ENCODE data around the gene PSG3.
"Not testable (repeated sequence)": the region's sequence is repeated elsewhere in the genome, so short reads cannot be mapped to it uniquely, and the experiment has no call there.

Gene PSG3

DNA sequence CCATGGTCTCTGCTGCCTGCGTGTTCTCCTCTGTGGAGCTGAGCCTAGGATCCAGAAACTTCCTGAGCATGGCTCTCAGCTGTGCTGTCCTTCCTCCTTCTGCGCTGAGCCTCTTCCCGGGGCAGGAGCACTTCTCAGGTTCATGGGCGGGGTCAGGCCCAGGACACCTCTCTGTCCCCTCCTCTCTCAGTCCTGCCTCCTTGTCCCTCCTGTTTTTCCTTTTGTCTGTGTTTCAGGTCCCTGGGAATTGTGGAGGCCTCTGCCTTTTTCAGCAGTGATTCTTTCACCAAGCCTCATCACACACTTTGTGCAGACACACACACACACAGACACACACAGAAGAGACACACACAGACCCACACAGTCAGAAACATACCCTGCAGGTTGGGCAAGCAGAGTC lies at the start of gene PSG3:
Gene PSG3 (minus strand): TSS at position 101 of the 400 bp plus-strand sequence. CDS start 97 bp downstream, at position 4.
- not testable (repeated sequence) for DNase-seq (ENCODE audit: low read depth, low spot score)

DNA sequence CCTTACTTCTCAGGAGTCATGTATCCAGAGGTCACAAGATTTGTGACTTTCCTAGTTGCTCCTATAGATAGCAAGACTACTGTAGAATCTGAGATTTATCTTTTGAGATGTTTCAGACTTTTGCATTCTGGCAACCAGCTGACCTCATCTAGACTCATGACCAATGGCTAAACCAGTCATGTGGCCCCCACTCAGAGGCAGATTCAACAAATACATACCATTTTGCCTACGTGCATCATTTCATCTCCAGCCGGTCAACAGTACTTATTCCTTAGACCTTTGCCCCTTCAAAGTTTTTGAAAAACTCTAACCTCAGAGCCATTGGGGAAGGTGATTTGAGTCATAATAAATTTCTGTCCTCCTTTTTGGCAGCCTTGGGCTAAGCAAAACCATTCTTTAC lies 48.5 kb upstream of the PSG3 start:
- not testable (repeated sequence) for DNase-seq (ENCODE audit: low read depth, low spot score)

DNA sequence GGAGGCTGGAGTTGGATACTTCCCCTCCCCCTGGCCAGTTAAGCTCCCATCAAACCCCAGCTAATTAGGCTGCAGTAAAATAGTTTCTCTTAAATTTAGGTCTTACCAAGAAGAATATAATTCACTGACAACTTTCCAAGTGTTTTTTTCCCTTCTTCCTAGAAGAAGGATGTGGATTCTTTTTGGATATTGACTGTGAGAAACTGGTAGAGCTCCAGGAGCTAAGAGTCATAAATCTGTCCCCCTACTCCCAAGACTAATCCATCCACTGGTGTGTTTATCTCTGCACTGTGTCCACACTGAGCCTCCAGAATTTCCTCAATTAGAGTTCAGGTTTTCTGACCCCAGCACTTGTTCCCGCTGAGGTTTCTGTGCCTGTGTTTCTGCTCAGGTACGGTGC lies 47.5 kb upstream of the PSG3 start:
- not testable (repeated sequence) for DNase-seq (ENCODE audit: low read depth, low spot score)

DNA sequence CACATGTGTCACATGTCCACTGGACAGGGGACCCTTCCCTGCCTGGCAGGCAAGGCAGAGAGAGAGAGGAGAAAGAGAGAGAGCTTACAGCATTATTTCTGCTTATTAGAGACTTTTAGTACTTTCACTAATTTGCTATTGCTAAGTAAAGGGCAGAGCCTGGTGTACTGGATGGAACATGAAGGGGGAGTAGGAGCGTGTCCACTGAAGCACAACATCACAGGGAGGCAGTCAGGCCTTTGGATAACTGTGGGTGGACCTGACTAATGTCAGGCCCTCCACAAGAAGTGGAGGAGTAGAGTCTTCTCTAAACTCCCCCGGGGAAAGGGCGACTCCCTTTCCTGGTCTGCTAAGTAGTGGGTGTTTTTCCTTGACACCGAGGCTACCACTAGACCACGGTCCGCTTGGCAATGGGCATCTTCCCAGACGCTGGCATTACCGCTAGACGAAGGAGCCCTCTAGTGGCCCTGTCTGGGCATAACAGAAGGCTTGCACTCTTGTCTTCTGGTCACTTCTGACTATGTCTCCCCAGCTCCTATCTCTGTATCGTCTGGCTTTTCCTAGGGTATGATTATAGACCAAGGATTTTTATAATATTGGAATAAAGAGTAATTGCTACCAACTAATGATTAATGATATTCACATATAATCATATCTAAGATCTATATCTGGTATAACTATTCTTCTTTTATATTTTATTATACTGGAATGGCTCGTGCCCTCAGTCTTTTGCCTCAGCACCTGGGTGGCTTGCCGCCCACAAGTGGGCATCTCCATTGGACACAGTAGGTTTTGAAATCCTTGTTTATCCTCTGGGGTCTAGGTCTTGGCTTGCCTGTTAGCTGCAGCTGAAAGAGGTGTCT lies 36.7 kb upstream of the PSG3 start:
- peak; percentile 29 for DNase-seq (ENCODE audit: low read depth, low spot score)

DNA sequence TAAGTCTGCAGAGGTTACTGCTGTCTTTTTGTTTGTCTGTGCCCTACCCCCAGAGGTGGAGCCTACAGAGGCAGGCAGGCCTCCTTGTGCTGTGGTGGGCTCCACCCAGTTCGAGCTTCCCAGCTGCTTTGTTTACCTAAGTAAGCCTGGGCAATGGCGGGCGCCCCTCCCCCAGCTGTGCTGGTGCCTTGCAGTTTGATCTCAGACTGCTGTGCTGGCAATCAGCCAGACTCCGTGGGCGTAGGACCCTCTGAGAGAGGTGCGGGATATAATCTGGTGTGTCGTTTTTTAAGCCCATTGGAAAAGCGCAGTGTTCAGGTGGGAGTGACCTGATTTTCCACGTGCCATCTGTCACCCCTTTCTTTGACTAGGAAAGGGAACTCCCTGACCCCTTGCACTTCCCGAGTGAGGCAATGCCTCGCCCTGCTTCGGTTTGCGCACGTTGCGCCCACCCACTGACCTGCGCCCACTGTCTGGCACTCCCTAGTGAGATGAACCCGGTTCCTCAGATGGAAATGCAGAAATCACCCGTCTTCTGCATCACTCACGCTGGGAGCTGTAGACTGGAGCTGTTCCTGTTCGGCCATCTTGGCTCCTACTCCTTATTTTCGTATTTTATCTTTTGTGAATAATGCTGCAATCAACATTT lies 34.4 kb upstream of the PSG3 start:
- not testable (repeated sequence) for DNase-seq (ENCODE audit: low read depth, low spot score)

DNA sequence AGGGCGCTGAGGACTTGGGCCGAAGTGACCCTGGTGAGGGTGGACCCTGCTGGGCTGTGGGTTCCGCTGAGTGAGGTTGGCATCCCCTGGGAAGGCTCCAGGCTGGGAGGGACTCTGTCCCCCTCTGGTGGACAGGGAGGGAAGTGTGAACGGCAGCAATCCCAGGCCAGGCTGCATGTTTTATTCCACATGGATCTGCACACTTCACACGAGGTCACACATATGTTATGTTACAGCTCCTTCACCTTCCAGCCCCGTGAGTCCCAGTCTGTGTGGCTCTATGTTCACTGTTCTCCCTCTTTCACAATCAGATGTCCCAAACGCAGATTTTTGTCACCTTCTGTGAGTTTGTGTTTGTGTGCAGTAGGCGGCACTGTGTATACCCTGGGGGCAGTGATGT lies 27.0 kb upstream of the PSG3 start:
- not testable (repeated sequence) for DNase-seq (ENCODE audit: low read depth, low spot score)

DNA sequence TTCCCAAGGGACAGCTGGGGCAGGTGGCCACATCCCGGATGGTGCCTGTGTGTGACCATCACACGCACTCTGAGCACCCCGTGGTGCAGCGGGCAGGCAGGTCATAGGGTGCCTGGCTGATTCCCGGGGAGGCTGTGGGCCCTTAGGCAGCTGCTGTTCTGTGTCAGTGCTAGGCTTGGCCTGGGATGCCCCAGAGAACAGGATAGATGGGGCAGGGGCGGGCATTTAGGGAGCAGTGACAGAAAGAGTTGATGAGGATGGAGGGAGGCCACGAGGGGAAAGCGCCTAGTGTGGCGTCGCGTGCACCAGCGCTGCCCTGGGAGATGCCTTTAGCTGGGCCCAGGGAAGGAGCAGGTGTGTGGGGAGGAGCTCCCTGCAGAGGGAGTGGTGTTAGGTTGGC lies 26.6 kb upstream of the PSG3 start:
- not testable (repeated sequence) for DNase-seq (ENCODE audit: low read depth, low spot score)

DNA sequence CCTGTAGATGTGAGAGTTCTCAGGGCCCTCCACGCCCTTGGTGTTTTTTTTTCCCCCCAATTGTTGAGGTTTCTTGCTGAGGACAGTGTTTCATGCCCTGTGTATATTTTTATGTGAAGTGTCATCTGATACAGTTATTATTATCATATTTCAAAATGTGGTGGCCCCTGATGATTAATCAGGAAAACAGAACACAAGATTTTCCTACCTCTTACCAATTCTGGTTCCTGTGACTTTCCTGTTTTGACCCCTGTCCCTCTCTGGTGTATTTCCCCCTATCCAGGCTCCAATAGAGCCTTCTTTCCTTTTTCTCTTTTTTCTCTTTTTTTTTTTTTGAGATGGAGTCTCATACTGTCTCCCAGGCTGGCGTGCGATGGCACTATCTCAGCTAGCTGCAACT lies 24.6 kb upstream of the PSG3 start:
- DNase-seq (ENCODE audit: low read depth, low spot score), result no peak

DNA sequence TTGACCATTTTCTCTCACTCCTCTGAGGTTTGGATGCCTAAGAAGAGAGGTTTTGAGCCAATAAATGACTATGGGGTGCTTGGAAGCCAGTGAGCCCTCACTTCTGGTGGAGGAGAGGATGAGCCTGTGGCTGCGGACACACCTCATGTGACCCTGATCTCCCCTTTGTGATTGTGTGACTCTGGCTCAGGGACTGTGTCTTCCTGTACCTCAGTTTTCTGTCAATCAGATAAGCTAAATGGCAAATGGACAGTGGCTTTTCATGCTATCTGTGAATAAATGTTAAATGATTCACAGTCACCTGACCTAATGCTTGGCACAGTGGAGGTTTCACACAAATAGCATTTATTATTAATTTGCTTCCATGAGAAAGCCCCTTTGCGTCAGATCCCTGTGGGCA lies 22.5 kb upstream of the PSG3 start:
- DNase-seq (ENCODE audit: low read depth, low spot score), result no peak

DNA sequence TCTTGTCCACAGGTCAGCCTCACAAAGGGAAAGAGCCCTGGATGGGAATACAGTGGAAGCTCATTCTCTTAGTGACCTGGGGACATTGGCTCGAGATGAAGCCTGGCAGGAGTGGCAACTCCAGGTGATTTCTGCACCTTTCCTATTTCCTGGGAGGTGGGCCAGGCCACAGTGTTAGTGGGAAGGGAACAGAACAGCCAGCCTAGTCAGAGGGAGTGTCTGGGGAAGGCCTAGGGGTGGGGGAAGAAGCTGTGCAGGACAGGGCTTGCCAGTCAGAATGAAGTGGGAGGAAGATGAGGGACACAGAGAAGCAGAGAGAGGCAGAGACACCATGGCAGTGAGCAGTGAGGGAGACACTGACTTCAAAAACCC lies 21.6 kb upstream of the PSG3 start:
- DNase-seq (ENCODE audit: low read depth, low spot score), result not testable (repeated sequence)

DNA sequence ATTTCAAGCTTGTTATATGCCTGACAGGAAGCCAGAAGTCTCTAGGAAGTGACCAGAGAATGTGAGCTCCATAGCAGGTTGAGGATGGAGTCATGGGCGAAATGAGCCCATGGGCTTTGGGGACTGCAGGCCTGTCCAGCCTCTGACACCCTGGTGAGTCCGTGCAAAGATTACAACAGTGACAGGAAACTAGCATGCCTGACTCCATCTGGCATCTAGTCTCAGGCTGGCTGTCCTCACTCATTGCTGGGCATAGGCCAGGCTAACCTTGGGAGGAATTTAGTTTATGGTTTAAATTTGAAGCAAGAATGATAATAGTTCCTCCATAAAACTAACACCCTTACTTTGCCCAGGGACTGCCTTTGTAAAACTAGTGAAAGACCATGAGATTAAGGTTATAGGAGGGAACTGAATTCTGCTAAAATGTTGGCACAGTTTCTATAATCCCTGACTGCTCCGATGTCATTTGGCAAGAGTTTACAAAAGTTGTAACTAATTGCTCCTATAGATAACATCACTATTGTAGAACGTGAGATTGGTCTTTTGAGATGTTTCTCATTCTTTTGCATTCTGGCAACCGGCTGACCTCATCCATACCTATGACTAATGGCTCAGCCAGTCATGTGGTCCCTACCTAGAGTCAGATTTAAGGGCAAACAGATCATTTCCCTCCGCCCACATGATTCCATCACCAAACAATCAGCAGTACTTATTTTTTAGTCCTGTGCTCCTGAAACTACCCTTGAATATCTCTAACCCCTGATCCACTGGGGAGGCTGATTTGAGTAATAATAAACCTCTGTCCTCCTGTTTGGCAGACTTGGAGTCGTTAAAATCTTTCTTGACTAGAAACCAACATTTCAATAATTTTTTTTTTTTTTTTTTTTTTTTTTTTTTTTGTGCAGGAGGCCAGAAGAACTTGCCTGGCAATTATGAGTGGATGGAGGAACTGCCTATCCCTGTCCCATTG lies 21.0 kb upstream of the PSG3 start:
- DNase-seq (ENCODE audit: low read depth, low spot score), result not testable (repeated sequence)

DNA sequence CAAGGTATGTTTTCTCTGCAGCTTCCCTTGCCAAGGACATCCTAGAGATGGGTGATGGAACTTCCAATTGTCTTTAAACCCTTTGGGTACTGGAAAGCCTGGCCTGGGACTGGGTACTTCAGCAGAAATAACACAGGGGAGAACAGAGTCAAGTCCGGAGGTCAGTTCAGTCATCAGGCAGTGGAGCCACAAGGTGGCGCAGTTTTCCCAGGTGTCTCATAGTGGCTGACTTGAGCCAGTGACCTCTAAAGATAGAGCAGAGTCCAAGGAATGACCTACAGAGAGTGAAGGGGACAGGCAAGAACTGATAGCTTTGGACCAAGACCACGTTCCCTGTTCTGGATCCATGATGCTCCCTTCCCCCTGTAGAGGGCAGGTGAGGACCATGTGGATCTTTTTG lies 18.4 kb upstream of the PSG3 start:
- not testable (repeated sequence) for DNase-seq (ENCODE audit: low read depth, low spot score)

DNA sequence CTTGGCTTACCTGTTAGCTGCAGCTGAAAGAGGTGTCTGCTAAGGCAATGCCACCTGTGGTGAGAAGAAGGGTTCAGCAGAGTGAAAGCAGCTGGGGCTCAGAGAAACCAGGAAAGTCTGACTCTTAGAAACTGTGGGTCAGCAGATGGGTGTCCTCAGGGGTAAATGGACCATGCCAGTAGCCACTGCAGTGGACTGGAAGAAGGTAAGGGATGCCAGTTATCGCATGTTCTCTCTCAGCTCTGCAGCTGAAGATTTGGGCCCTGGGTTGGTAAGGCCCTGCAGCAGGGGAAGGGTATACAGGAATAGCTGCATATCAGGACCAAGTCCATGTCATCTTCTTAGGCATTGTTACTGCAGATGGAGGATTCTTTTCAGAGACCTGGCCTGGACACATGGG lies 12.0 kb upstream of the PSG3 start:
- not testable (repeated sequence) for DNase-seq (ENCODE audit: low read depth, low spot score)

DNA sequence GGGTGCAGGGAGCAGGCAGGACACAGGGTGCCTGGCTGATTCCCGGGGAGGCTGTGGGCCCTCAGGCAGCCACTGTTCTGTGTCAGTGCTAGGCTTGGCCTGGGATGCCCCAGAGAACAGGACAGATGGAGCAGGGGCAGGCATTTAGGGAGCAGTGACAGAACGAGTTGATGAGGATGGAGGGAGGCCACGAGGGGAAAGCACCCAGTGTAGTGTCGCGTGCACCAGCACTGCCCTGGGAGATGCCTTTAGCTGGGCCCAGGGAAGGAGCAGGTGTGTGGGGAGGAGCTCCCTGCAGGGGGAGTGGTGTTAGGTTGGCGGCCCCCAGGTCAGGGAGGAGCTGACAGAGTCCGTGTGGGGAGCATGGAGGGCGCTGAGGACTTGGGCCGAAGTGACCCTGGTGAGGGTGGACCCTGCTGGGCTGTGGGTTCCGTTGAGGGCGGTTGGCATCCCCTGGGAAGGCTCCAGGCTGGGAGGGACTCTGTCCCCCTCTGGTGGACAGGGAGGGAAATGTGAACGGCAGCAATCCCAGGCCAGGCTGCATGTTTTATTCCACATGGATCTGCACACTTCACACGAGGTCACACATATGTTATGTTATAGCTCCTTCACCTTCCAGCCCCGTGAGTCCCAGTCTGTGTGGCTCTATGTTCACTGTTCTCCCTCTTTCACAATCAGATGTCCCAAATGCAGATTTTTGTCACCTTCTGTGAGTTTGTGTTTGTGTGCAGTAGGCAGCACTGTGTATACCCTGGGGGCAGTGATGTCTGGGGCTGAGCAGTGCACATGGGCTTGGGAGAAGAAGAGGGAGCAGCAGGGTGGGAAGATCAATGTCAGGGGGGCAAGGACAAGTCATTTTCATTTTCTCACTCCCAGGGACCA lies 1.7 kb upstream of the PSG3 start:
- DNase-seq (ENCODE audit: low read depth, low spot score), result not testable (repeated sequence)

DNA sequence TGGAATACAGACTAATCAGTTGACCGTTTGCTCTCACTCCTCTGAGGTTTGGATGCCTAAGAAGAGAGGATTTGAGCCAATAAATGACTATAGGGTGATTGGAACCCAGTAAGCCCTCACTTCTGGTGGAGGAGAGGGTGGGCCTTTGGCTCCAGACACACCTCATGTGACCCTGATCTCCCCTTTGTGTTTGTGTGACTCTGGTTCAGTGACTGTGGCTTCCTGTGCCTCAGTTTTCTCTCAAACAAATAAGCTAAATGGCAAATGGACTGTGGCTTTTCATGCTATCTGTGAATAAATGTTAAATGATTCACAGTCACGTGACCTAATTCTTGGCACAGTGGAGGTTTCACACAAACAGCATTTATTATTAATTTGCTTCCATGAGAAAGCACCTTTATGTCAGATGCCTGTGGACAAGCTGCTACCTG lies 2.7 kb downstream of the PSG3 start:
- not testable (repeated sequence) for DNase-seq (ENCODE audit: low read depth, low spot score)

DNA sequence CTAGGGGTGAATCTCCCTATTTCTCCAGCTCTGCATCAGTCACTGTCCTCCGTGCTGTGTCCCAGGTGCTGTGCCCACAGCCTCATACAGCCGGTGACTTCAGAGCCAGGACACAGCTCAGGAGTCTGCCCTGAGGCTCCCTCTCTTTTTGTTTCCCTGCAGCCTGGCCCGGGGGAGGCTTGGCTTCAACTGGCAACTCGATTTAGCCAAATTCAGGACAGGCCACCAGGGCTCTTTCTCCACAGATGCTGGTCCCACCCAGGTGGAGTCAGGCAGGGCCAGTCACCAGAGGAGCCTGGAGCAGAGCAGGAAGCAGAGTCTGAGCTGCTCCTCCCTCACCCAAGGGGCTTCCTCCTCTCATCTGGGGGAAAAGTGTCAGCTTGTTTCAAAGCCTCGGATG lies 11.9 kb downstream of the PSG3 start:
- not testable (repeated sequence) for DNase-seq (ENCODE audit: low read depth, low spot score)

DNA sequence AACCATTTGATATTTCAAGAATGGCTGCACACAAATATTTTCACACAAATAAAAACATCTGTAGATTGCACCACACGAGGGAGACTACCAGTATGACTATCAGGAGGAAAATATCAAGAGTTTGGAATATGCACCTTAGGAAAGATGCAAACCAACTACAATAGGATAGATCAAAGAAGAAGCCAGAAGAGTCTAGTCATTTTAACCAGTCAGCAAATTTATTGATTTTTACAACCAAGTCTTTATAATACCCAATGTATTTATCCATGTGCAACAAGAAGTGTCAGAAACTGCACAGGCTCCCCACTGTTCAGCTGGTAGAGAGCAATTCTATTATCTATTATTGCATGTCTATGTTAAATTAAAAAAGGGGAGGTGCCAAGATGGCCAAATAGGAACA lies 26.3 kb downstream of the PSG3 start:
- DNase-seq (ENCODE audit: low read depth, low spot score), result not testable (repeated sequence)

DNA sequence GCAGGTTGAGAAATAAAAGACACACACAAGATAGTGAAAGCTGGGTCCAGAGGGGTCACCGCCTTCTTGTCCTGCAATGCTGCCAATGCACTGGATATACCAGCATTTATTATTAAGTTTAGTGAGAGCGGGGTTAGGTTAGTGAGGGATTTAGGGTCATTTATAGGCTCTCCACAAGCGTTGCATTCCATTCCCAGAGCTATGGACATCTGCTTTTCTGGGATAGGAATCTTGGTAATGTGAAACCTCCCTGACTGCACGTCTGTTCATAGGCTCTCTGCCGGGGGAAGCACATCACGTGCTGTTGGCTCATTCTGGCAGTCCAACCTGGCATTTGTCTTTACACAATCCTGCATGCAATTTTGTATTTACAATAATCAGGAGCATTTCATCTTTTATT lies 27.5 kb downstream of the PSG3 start:
- DNase-seq (ENCODE audit: low read depth, low spot score), result not testable (repeated sequence)

DNA sequence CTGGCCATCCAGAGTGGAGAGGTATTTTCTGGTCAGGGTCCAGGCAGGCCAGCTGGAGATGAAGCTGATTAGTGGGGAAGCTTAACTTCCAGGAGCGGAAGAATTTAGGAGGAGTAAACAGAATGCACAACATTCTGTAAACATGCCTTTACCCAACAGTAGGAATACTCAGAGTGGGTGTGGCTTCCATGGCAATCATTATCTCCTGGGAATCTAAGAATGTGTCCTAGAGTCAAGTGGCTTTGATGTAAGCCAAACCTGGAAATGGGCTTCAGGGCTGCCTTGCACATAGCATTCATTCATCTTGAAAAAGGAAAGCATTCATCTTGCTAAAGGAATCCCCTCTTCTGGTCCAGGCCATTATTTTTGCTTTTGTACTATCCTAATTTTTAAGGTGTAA lies 29.3 kb downstream of the PSG3 start:
- not testable (repeated sequence) for DNase-seq (ENCODE audit: low read depth, low spot score)

DNA sequence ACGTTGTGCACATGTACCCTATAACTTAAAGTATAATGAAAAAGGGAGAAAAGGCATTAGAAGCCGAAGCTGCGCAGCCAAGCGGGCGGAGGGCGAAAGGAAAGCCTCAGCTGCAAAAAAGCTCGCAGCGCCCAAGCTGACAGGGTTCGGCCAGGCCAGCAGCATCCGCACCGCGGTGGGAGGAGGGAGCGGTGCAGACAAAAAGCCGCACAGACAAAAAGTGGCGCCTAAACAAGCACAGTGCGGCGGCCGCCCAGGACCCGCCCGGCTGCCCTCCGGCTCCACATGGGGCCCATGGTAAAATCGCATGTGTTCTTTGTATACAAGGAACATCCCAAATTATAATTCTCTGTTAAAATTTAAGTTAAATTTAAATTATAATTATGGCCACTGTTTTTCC lies 42.4 kb downstream of the PSG3 start:
- no peak for DNase-seq (ENCODE audit: low read depth, low spot score)

All from smooth muscle cell of the brain vasculature (primary cell).